GM12891 (cell line): ENCODE results near the gene B4GALT1.
"Not testable (repeated sequence)": the region's sequence is repeated elsewhere in the genome, so short reads cannot be mapped to it uniquely, and the experiment has no call there.

Experiments
- DNase-seq: peaks from one replicate; pipeline ENCODE4 v3.0.0; 2011; ENCODE audit warnings: low spot score; ENCODE audit not compliant: insufficient read length
- FAIRE-seq: peaks from 2 replicates; lab custom pipeline; 2011; peaks lifted over from hg19 to GRCh38; lab: Jason Lieb, UNC
- PAX5 ChIP-seq: IDR thresholded peaks from 2 replicates; pipeline ENCODE4 v1.6.1; 2011; ENCODE audit warnings: low read length, moderate library complexity, mild to moderate bottlenecking; ENCODE audit not compliant: insufficient read depth, severe bottlenecking
- POLR2A ChIP-seq: IDR thresholded peaks from 2 replicates; pipeline ENCODE4 v1.6.1; 2011; ENCODE audit warnings: low read depth, low read length, control low read depth
- POLR2AphosphoS5 ChIP-seq: IDR thresholded peaks from 2 replicates; pipeline ENCODE4 v1.6.1; 2011; ENCODE audit warnings: low read depth, low read length, control low read depth
- POU2F2 ChIP-seq: IDR thresholded peaks from 2 replicates; pipeline ENCODE4 v1.6.1; 2011; ENCODE audit warnings: low read depth, mild to moderate bottlenecking, control low read depth, low read length, moderate library complexity
- SPI1 ChIP-seq: IDR thresholded peaks from 2 replicates; pipeline ENCODE4 v1.6.1; 2011; ENCODE audit warnings: low read depth, low read length, control low read depth
- TAF1 ChIP-seq: IDR thresholded peaks from 2 replicates; pipeline ENCODE4 v1.6.1; 2011; ENCODE audit warnings: low read depth, low read length, control low read depth

B4GALT1 gene

GRCh38 chr9:33161011-33161588, 6.0 kb downstream of the B4GALT1 start:
- DNase-seq, result no peak
- FAIRE-seq, result peak; percentile 75
- TF ChIP-seq POU2F2, result no peak
- no peak for TF ChIP-seq PAX5
- TF ChIP-seq POLR2A, result no peak
- no peak for TF ChIP-seq TAF1
- no peak for TF ChIP-seq SPI1
- TF ChIP-seq POLR2AphosphoS5, result no peak

GRCh38 chr9:33160446-33160845, 6.7 kb downstream of the B4GALT1 start:
- peak; percentile 20 for FAIRE-seq
- not testable (repeated sequence) for DNase-seq

GRCh38 chr9:33159777-33160127, 7.4 kb downstream of the B4GALT1 start:
- TF ChIP-seq SPI1 (peak; percentile 54), POU2F2 (no peak), TAF1 (peak; percentile 60; the same call in 1 of the 2 replicates), POLR2AphosphoS5 (peak; percentile 57; the same call in 1 of the 2 replicates)
- FAIRE-seq (peak; percentile 94), DNase-seq (no peak)

GRCh38 chr9:33158843-33159776, 8.0 kb downstream of the B4GALT1 start:
- TF ChIP-seq PAX5 (no peak), POU2F2 (peak; percentile 74; the same call in 1 of the 2 replicates), POLR2AphosphoS5 (0 out of 2 replicates have a peak, but pooled peaks have one; percentile 12), TAF1 (no peak), SPI1 (peak; percentile 66)
- DNase-seq (no peak), FAIRE-seq (no peak)

GRCh38 chr9:33157960-33158842, 8.9 kb downstream of the B4GALT1 start:
- FAIRE-seq (peak; percentile 52), DNase-seq (no peak)
- TF ChIP-seq SPI1, result no peak

- no peak for FAIRE-seq
- TF ChIP-seq POU2F2 (no peak), POLR2AphosphoS5 (no peak), POLR2A (no peak), SPI1 (no peak), TAF1 (no peak), PAX5 (no peak)
These were observed 11.7 kb downstream of the B4GALT1 start for GRCh38 chr9:33155393-33155792.

GRCh38 chr9:33154371-33154770, 12.8 kb downstream of the B4GALT1 start:
- no peak for DNase-seq
- FAIRE-seq, result no peak
- TF ChIP-seq POU2F2 (no peak), POLR2A (no peak), SPI1 (no peak), TAF1 (no peak), PAX5 (no peak), POLR2AphosphoS5 (no peak)

More at GRCh38 chr9:33155393-33155792, 11.7 kb downstream of the B4GALT1 start:
- DNase-seq, result no peak

- peak; percentile 73 for FAIRE-seq
These were observed 13.5 kb downstream of the B4GALT1 start for GRCh38 chr9:33153666-33154065.

GRCh38 chr9:33153001-33153400, 14.1 kb downstream of the B4GALT1 start:
- FAIRE-seq (peak; percentile 5), DNase-seq (no peak)
- TF ChIP-seq PAX5, result no peak
- no peak for TF ChIP-seq POLR2AphosphoS5
- TF ChIP-seq TAF1, result no peak
- TF ChIP-seq POU2F2, result no peak
- no peak for TF ChIP-seq SPI1
- TF ChIP-seq POLR2A, result no peak

More at GRCh38 chr9:33153666-33154065, 13.5 kb downstream of the B4GALT1 start:
- no peak for DNase-seq
- TF ChIP-seq TAF1, result no peak
- TF ChIP-seq POLR2AphosphoS5, result no peak
- TF ChIP-seq POLR2A, result no peak
- TF ChIP-seq SPI1, result peak; percentile 84
- no peak for TF ChIP-seq POU2F2
- TF ChIP-seq PAX5, result no peak
